Measurements from ENCODE around the gene SAP30BP.

DNA sequence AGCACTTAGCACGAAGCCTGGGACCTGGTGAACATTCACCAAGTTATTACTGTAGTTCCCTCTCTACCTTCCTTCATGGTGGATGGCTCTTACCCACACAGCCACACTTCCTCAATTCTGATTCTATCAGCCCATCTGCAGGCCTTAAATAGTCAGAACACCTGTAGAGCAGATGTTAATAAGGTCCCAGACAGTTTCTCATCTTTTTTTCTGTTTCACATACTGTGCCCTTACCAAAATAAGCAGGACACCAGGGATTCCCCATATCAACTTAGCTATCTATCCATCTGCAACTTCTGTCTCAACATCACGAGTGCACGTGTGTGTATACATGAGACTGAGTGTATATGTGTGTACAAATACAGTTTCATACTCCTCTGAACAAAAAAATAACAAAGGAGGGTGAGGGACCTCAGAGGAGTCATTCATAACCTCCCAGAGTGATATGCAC, 3.0 kb upstream of the SAP30BP start:
- TF ChIP-seq POLR2A (IDR thresholded peaks at IDR 0.05): no peak
- TF ChIP-seq, protein P1, sequence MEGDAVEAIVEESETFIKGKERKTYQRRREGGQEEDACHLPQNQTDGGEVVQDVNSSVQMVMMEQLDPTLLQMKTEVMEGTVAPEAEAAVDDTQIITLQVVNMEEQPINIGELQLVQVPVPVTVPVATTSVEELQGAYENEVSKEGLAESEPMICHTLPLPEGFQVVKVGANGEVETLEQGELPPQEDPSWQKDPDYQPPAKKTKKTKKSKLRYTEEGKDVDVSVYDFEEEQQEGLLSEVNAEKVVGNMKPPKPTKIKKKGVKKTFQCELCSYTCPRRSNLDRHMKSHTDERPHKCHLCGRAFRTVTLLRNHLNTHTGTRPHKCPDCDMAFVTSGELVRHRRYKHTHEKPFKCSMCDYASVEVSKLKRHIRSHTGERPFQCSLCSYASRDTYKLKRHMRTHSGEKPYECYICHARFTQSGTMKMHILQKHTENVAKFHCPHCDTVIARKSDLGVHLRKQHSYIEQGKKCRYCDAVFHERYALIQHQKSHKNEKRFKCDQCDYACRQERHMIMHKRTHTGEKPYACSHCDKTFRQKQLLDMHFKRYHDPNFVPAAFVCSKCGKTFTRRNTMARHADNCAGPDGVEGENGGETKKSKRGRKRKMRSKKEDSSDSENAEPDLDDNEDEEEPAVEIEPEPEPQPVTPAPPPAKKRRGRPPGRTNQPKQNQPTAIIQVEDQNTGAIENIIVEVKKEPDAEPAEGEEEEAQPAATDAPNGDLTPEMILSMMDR (IDR thresholded peaks at IDR 0.05): no peak

Measured in body of pancreas (tissue), 4 donors.